ENCODE data around the gene GLI3.

The GLI3 gene

GRCh38 chr7:42262964-42263363, 26.0 kb upstream of the GLI3 start:
- Histone ChIP-seq H3K9me3 (replicated peaks; ENCODE audit: insufficient read depth, low read length) (no peaks in the 10 kb centered on the region), H3K4me3 (ENCODE audit: low read length) (no peak overlapping the region), H3K4me2 (ENCODE audit: low read depth, low read length) (no peak overlapping the region), H3K27ac (ENCODE audit: low read length) (no peak overlapping the region), H3K9ac (ENCODE audit: low read length) (no peak overlapping the region), H4K20me1 (ENCODE audit: insufficient read depth, low read length) (no peaks in the 10 kb centered on the region), H3K9me2 (replicated peaks; ENCODE audit: insufficient read depth, low read length) (no peaks in the 10 kb centered on the region), H3K79me2 (ENCODE audit: low read length) (no peaks in the 10 kb centered on the region), H2AFZ (ENCODE audit: low read length) (no peak overlapping the region), H3F3A (ENCODE audit: insufficient read depth, low read length) (no peaks in the 10 kb centered on the region), H3K4me1 (ENCODE audit: low read length) (no peaks in the 10 kb centered on the region), H3K36me3 (replicated peaks; ENCODE audit: insufficient read depth, low read length) (no peaks in the 10 kb centered on the region), H3K27me3 (replicated peaks; ENCODE audit: insufficient read depth, low read length) (no peaks in the 10 kb centered on the region)
- DNase-seq = no peak
- TF ChIP-seq EZH2phosphoT487 (IDR thresholded peaks at IDR 0.05; ENCODE audit: low read length) (no peak), CTCF (IDR thresholded peaks at IDR 0.05; ENCODE audit: low read length) (no peak), EZH2 (optimal IDR thresholded peaks at IDR 0.05; ENCODE audit: low read depth, low read length) (no peak)

GRCh38 chr7:42254217-42254616, 17.2 kb upstream of the GLI3 start:
- no peak overlapping the region for H3K9ac ChIP-seq (ENCODE audit: low read length)
- no peaks in the 10 kb centered on the region for H3K27me3 ChIP-seq (replicated peaks; ENCODE audit: insufficient read depth, low read length)
- no peak for TF ChIP-seq CTCF (IDR thresholded peaks at IDR 0.05; ENCODE audit: low read length)
- TF ChIP-seq EZH2phosphoT487 (IDR thresholded peaks at IDR 0.05; ENCODE audit: low read length) = no peak
- no peak for TF ChIP-seq EZH2 (optimal IDR thresholded peaks at IDR 0.05; ENCODE audit: low read depth, low read length)
- no peak overlapping the region for H3K27ac ChIP-seq (ENCODE audit: low read length)
- no peak for DNase-seq
- no peaks in the 10 kb centered on the region for H3K4me1 ChIP-seq (ENCODE audit: low read length)
- no peaks in the 10 kb centered on the region for H3K79me2 ChIP-seq (ENCODE audit: low read length)
- H3K9me3 ChIP-seq (replicated peaks; ENCODE audit: insufficient read depth, low read length) = no peaks in the 10 kb centered on the region
- H2AFZ ChIP-seq (ENCODE audit: low read length) = no peak overlapping the region
- H3F3A ChIP-seq (ENCODE audit: insufficient read depth, low read length) = no peaks in the 10 kb centered on the region
- H3K36me3 ChIP-seq (replicated peaks; ENCODE audit: insufficient read depth, low read length) = no peaks in the 10 kb centered on the region
- H3K4me3 ChIP-seq (ENCODE audit: low read length) = no peak overlapping the region
- H4K20me1 ChIP-seq (ENCODE audit: insufficient read depth, low read length) = no peaks in the 10 kb centered on the region
- no peaks in the 10 kb centered on the region for H3K9me2 ChIP-seq (replicated peaks; ENCODE audit: insufficient read depth, low read length)
- H3K4me2 ChIP-seq (ENCODE audit: low read depth, low read length) = no peak overlapping the region

- no peaks in the 10 kb centered on the region for H3K36me3 ChIP-seq (replicated peaks; ENCODE audit: insufficient read depth, low read length)
- H4K20me1 ChIP-seq (ENCODE audit: insufficient read depth, low read length) = no peaks in the 10 kb centered on the region
- no peak overlapping the region for H3K4me2 ChIP-seq (ENCODE audit: low read depth, low read length)
- H3K4me3 ChIP-seq (ENCODE audit: low read length) = no peak overlapping the region
- no peaks in the 10 kb centered on the region for H3K9me2 ChIP-seq (replicated peaks; ENCODE audit: insufficient read depth, low read length)
- no peaks in the 10 kb centered on the region for H3K79me2 ChIP-seq (ENCODE audit: low read length)
- no peaks in the 10 kb centered on the region for H3K9me3 ChIP-seq (replicated peaks; ENCODE audit: insufficient read depth, low read length)
- no peak overlapping the region for H3K27ac ChIP-seq (ENCODE audit: low read length)
- H3K4me1 ChIP-seq (ENCODE audit: low read length) = no peaks in the 10 kb centered on the region
- TF ChIP-seq EZH2phosphoT487 (IDR thresholded peaks at IDR 0.05; ENCODE audit: low read length) = no peak
- no peak for TF ChIP-seq EZH2 (optimal IDR thresholded peaks at IDR 0.05; ENCODE audit: low read depth, low read length)
- TF ChIP-seq CTCF (IDR thresholded peaks at IDR 0.05; ENCODE audit: low read length) = no peak
- no peak for DNase-seq
- no peaks in the 10 kb centered on the region for H3K27me3 ChIP-seq (replicated peaks; ENCODE audit: insufficient read depth, low read length)
- H3F3A ChIP-seq (ENCODE audit: insufficient read depth, low read length) = no peaks in the 10 kb centered on the region
- no peak overlapping the region for H2AFZ ChIP-seq (ENCODE audit: low read length)
- H3K9ac ChIP-seq (ENCODE audit: low read length) = no peak overlapping the region
Observed at GRCh38 chr7:42253316-42253715, 16.3 kb upstream of the GLI3 start.
